Thyroid gland (tissue), 4 donors: Measurements from ENCODE around the gene FNDC3B. TPM values are rescaled to one million over a fixed set of nuclear protein-coding genes. Genes with fewer than 3 reads are reported as not detected.

Experiments
- DNase-seq, 2 donors: peaks; one replicate each; pipeline ENCODE4 v3.0.0-alpha.2; 2019
- H3K27ac ChIP-seq, 3 donors: fragments of 200-600 bp; sonication (generic); 1 replicate in 2 of 3; 2 replicates in 1 of 3; pipeline ENCODE4 v1.5.1; 2016 to 2019; ENCODE audit warnings: mild to moderate bottlenecking in 1 of 3, moderate library complexity in 1 of 3
- H3K27me3 ChIP-seq: fragments of 200-600 bp; sonication (generic); one replicate; pipeline ENCODE4 v1.5.1; 2019
- H3K36me3 ChIP-seq, 2 donors: fragments of 200-600 bp; sonication (generic); one replicate each; pipeline ENCODE4 v1.5.1; 2016 to 2019
- H3K4me1 ChIP-seq, 2 donors: fragments of 200-600 bp; sonication (generic); one replicate each; pipeline ENCODE4 v1.5.1; 2017 to 2019
- H3K4me3 ChIP-seq, 3 donors: fragments of 200-600 bp; sonication (generic); replicated peaks in 1 of 3; 1 replicate in 2 of 3; 2 replicates in 1 of 3; pipeline ENCODE4 v1.5.1; 2016; ENCODE audit warnings: mild to moderate bottlenecking in 1 of 3
- H3K9me3 ChIP-seq: fragments of 200-600 bp; sonication (generic); one replicate; pipeline ENCODE4 v1.5.1; 2017
- POLR2A ChIP-seq, 2 donors: fragments of 450-650 bp; IDR thresholded peaks; one replicate each; pipeline ENCODE4 v1.6.1; 2017; ENCODE audit warnings: antibody characterized with exemption in 2 of 2, mild to moderate bottlenecking in 2 of 2, moderate library complexity in 1 of 2
- WGBS, 2 donors: methylation state at CpG; one replicate each; pipeline ENCODE4 v1.1.5; 2017; 5-methylcytosine and 5-hydroxymethylcytosine counted together
- intact Hi-C: fragments of 100-400 bp; cut with DNase I; formaldehyde crosslinking; loops from one replicate; pipeline ENCODE4 v1.15.1; 2023
- total RNA-seq, 4 donors: library from RNA; depleted of rRNA; stranded (reverse); fragments of >200 nt; gene quantifications; one replicate each; pipeline ENCODE4 v1.2.3, GENCODE V29; 2016
- TF ChIP-seq, protein P1 (sequence below), 6 experiments: fragments of 200-600 bp in 3 of 6; fragments of 450-650 bp in 3 of 6; sonication (generic) in 3 of 6; IDR thresholded peaks; one replicate each; pipeline ENCODE4 v1.5.1; 2016 to 2019; ENCODE audit warnings: antibody characterized with exemption in 6 of 6, mild to moderate bottlenecking in 2 of 6, inconsistent platforms in 1 of 6, moderate library complexity in 1 of 6

The FNDC3B gene
- total RNA-seq, 4 donors from 2014 or later: 118 to 172 (median 146) TPM

- intact Hi-C loops: no loop called here
- WGBS, 2 donors: 29 to 32% methylated on average over 1 of the region's 1 CpG
- TF ChIP-seq, protein P1, sequence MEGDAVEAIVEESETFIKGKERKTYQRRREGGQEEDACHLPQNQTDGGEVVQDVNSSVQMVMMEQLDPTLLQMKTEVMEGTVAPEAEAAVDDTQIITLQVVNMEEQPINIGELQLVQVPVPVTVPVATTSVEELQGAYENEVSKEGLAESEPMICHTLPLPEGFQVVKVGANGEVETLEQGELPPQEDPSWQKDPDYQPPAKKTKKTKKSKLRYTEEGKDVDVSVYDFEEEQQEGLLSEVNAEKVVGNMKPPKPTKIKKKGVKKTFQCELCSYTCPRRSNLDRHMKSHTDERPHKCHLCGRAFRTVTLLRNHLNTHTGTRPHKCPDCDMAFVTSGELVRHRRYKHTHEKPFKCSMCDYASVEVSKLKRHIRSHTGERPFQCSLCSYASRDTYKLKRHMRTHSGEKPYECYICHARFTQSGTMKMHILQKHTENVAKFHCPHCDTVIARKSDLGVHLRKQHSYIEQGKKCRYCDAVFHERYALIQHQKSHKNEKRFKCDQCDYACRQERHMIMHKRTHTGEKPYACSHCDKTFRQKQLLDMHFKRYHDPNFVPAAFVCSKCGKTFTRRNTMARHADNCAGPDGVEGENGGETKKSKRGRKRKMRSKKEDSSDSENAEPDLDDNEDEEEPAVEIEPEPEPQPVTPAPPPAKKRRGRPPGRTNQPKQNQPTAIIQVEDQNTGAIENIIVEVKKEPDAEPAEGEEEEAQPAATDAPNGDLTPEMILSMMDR (IDR thresholded peaks at IDR 0.05): no peak
- no peak for TF ChIP-seq POLR2A (IDR thresholded peaks at IDR 0.05)
- Histone ChIP-seq H3K36me3 (no peaks in the 10 kb centered on the region), H3K4me3 (no peak overlapping the region), H3K4me1 (peaks cover 14 to 18% of the 10 kb centered on the region in 2 donors), H3K27me3 (no peaks in the 10 kb centered on the region), H3K9me3 (no peaks in the 10 kb centered on the region), H3K27ac (no peak overlapping the region)
- DNase-seq: no peak
Measured at GRCh38 chr3:172195407-172195754, 156.0 kb downstream of the FNDC3B start.

GRCh38 chr3:172197344-172197743 lies 158.0 kb downstream of the FNDC3B start:
- H3K9me3 ChIP-seq: no peaks in the 10 kb centered on the region
- intact Hi-C loops: no loop called here
- DNase-seq: no peak
- TF ChIP-seq, protein P1 (IDR thresholded peaks at IDR 0.05): no peak
- no peak for TF ChIP-seq POLR2A (IDR thresholded peaks at IDR 0.05)
- H3K27ac ChIP-seq: no peak overlapping the region
- H3K4me3 ChIP-seq: no peak overlapping the region
- WGBS, 2 donors: 76 to 80% methylated on average over 3 of the region's 3 CpGs
- H3K4me1 ChIP-seq: peaks cover 26 to 28% of the 10 kb centered on the region in 2 donors
- H3K36me3 ChIP-seq: no peaks in the 10 kb centered on the region
- no peaks in the 10 kb centered on the region for H3K27me3 ChIP-seq

GRCh38 chr3:172198428-172198827 lies 159.1 kb downstream of the FNDC3B start:
- Histone ChIP-seq H3K4me3 (no peak overlapping the region), H3K9me3 (no peaks in the 10 kb centered on the region), H3K36me3 (no peaks in the 10 kb centered on the region), H3K27me3 (no peaks in the 10 kb centered on the region), H3K27ac (no peak overlapping the region), H3K4me1 (peaks cover 33 to 39% of the 10 kb centered on the region in 2 donors)
- TF ChIP-seq POLR2A (IDR thresholded peaks at IDR 0.05): no peak
- TF ChIP-seq, protein P1 (IDR thresholded peaks at IDR 0.05): no peak
- intact Hi-C loops: no loop called here
- 95 to 99% methylated on average over 3 of the region's 3 CpGs for WGBS, 2 donors
- DNase-seq: no peak

GRCh38 chr3:172199850-172200369 lies 160.5 kb downstream of the FNDC3B start:
- Histone ChIP-seq H3K27me3 (no peaks in the 10 kb centered on the region), H3K4me3 (no peak overlapping the region), H3K36me3 (no peaks in the 10 kb centered on the region), H3K4me1 (peaks cover 46 to 51% of the 10 kb centered on the region in 2 donors), H3K9me3 (no peaks in the 10 kb centered on the region), H3K27ac (peak overlapping the region in 1 of 3 donors; percentile 77)
- intact Hi-C loops: no loop called here
- TF ChIP-seq, protein P1 (IDR thresholded peaks at IDR 0.05): no peak
- WGBS, 2 donors: 90 to 92% methylated on average over 7 of the region's 7 CpGs
- no peak for DNase-seq

DNA sequence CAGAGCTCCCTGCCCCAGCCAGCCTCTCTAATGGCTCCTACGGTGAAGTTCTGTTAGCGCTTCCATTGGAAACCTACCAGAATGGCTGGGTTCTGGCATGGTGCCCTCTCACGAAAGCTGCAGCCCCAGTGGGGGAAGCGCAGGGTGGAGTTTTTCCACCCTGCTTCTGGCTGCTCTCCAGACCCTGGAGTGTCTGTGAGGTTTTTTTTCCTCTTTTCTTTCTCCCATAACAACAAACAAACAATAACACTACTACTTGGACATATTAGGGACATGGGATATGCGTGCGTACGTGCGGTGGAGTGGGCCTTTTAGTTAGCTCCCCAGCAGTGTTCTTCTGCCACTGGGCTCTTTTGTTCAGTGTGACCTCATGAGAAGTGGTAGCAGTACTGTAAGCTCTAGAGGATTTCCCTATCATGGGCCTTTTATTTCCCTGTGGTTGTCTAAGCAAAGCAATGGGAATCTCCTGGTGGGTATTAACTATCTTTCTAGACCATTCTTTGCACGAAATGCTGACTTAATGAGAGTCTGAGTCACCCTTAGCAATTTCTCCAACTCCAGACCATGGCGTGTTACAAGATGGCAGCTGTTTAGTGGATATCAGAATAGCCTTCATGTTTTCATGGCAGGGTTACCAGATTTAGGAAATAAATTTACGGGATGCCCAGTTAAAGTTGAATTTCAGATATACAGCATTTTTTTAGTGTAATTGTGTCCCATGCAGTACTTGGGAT lies 161.9 kb downstream of the FNDC3B start:
- TF ChIP-seq POLR2A (IDR thresholded peaks at IDR 0.05): no peak
- TF ChIP-seq, protein P1 (IDR thresholded peaks at IDR 0.05): no peak
- Histone ChIP-seq H3K27ac (peak overlapping the region; percentile 77 to 80 (median 79)), H3K4me3 (peak overlapping the region in 1 of 3 donors; percentile 5), H3K27me3 (no peaks in the 10 kb centered on the region), H3K4me1 (peaks cover 57 to 60% of the 10 kb centered on the region in 2 donors), H3K36me3 (no peaks in the 10 kb centered on the region), H3K9me3 (no peaks in the 10 kb centered on the region)
- WGBS, 2 donors: 23 to 28% methylated on average over 11 of the region's 11 CpGs
- DNase-seq: peak; percentile 87 to 91
- intact Hi-C loops: no loop called here
